Keratinocyte (primary cell): Measurements from ENCODE around the gene DNAJC22. TPM values are rescaled to one million over a fixed set of nuclear protein-coding genes. Genes with fewer than 3 reads are reported as not detected.

ENCODE experiments used
- DNase-seq: peaks from one replicate; pipeline ENCODE4 v3.0.0-alpha.2; 2011; ENCODE audit warnings: low read depth, missing footprints, low spot score
- FAIRE-seq: peaks from 2 replicates; lab custom pipeline; 2011; peaks lifted over from hg19 to GRCh38; lab: Jason Lieb, UNC
- H2AFZ ChIP-seq: 2 replicates; pipeline ENCODE4 v1.6.0; 2012; ENCODE audit warnings: low read length, control low read depth, inconsistent platforms; ENCODE audit not compliant: control insufficient read depth
- H3K27ac ChIP-seq: 2 replicates; pipeline ENCODE4 v1.5.1; 2011; ENCODE audit warnings: low read length; ENCODE audit not compliant: control insufficient read depth, insufficient read depth
- H3K27me3 ChIP-seq: 3 replicates; pipeline ENCODE4 v1.6.0; 2011; ENCODE audit warnings: low read length; ENCODE audit not compliant: control insufficient read depth, insufficient read depth; ENCODE audit errors: extremely low read depth
- H3K36me3 ChIP-seq, 2 experiments: 2 replicates in 1 of 2; 3 replicates in 1 of 2; pipeline ENCODE4 v1.5.1; 2011; ENCODE audit warnings: low read length in 2 of 2, mild to moderate bottlenecking in 1 of 2; ENCODE audit not compliant: control insufficient read depth in 2 of 2, insufficient read depth in 2 of 2; ENCODE audit errors: extremely low read depth in 1 of 2
- H3K4me1 ChIP-seq: 3 replicates; pipeline ENCODE4 v1.5.1; 2011; ENCODE audit warnings: low read length; ENCODE audit not compliant: control insufficient read depth, insufficient read depth; ENCODE audit errors: extremely low read depth
- H3K4me2 ChIP-seq: 3 replicates; pipeline ENCODE4 v1.6.0; 2011; ENCODE audit warnings: low read depth, low read length; ENCODE audit not compliant: control insufficient read depth, insufficient read depth; ENCODE audit errors: extremely low read depth
- H3K4me3 ChIP-seq, 3 experiments: fragments of 200-600 bp in 1 of 3; sonication (generic) in 1 of 3; 2 replicates in 2 of 3; 3 replicates in 1 of 3; pipeline ENCODE4 v1.5.1; 2011 to 2016; ENCODE audit warnings: low read length in 3 of 3, mild to moderate bottlenecking in 3 of 3, control low read depth in 2 of 3, inconsistent platforms in 1 of 3, low read depth in 1 of 3, mixed read lengths in 1 of 3, mixed run types in 1 of 3, moderate library complexity in 1 of 3; ENCODE audit not compliant: control insufficient read depth in 2 of 3, insufficient read depth in 2 of 3; ENCODE audit errors: extremely low read depth in 1 of 3
- H3K79me2 ChIP-seq: 2 replicates; pipeline ENCODE4 v1.6.0; 2012; ENCODE audit warnings: low read length; ENCODE audit not compliant: control insufficient read depth, insufficient read depth
- H3K9ac ChIP-seq: 3 replicates; pipeline ENCODE4 v1.6.0; 2011; ENCODE audit warnings: low read length; ENCODE audit not compliant: control insufficient read depth, insufficient read depth; ENCODE audit errors: extremely low read depth
- H3K9me1 ChIP-seq: 3 replicates; pipeline ENCODE4 v1.6.0; 2011; ENCODE audit warnings: low read length; ENCODE audit not compliant: control insufficient read depth, insufficient read depth; ENCODE audit errors: extremely low read depth
- H3K9me3 ChIP-seq: 2 replicates; pipeline ENCODE4 v1.5.1; 2012; ENCODE audit warnings: low read depth, low read length; ENCODE audit not compliant: control insufficient read depth
- H4K20me1 ChIP-seq: 3 replicates; pipeline ENCODE4 v1.6.0; 2011; ENCODE audit warnings: low read length; ENCODE audit not compliant: control insufficient read depth, insufficient read depth; ENCODE audit errors: extremely low read depth
- EZH2 ChIP-seq: IDR thresholded peaks from one replicate; pipeline ENCODE4 v1.6.1; 2012; ENCODE audit warnings: inconsistent platforms, mild to moderate bottlenecking, low read length, moderate library complexity
- dilution Hi-C: fragments of 300-500 bp; cut with MboI; formaldehyde crosslinking; loops from one replicate; pipeline ENCODE4 v1.7.0; 2020; ENCODE audit warnings: low sequenced_read_pairs; ENCODE audit not compliant: extremely low pct_ligation_motif_present
- polyA plus RNA-seq, 5 experiments: library from polyadenylated mRNA; depleted of rRNA in 3 of 5; stranded (reverse) in 3 of 5; stranded (forward) in 1 of 5; unstranded in 1 of 5; fragments of >200 nt; gene quantifications; 1 replicate in 1 of 5; 2 replicates in 3 of 5; 3 replicates in 1 of 5; pipeline versions ENCODE4 v1.2.1 to v1.2.3, GENCODE V29; 2011 to 2012; ENCODE audit warnings: missing spikeins in 2 of 5, low read depth in 1 of 5, low replicate concordance in 1 of 5
- TF ChIP-seq, protein P1 (sequence below), 3 experiments: IDR thresholded peaks in 1 of 3; conservative IDR thresholded peaks in 1 of 3; optimal IDR thresholded peaks in 1 of 3; 2 replicates in 2 of 3; 3 replicates in 1 of 3; pipeline versions ENCODE3 to v1.5.1; 2011; ENCODE audit warnings: low read length in 3 of 3, mild to moderate bottlenecking in 3 of 3, moderate library complexity in 2 of 3, control low read depth in 1 of 3, inconsistent platforms in 1 of 3; ENCODE audit not compliant: insufficient read depth in 2 of 3; ENCODE audit errors: extremely low read depth in 1 of 3

The DNAJC22 gene
- polyA plus RNA-seq, 1 donor (not counting 4 experiments of a cell fraction or from before 2014, with no cell fraction given): not detected

GRCh38 chr12:49400304-49400703, 53.6 kb downstream of the DNAJC22 start:
- Histone ChIP-seq H3K4me2 (no peak overlapping the region), H3K79me2 (peaks cover 58% of the 10 kb centered on the region), H3K27me3 (no peaks in the 10 kb centered on the region), H3K9me3 (no peaks in the 10 kb centered on the region), H3K4me1 (peaks cover 13% of the 10 kb centered on the region), H2AFZ (no peak overlapping the region), H3K4me3 (no peak overlapping the region), H3K36me3 (peaks cover 0 to 1% of the 10 kb centered on the region in 2 experiments), H3K27ac (no peak overlapping the region), H3K9me1 (no peaks in the 10 kb centered on the region), H4K20me1 (no peaks in the 10 kb centered on the region), H3K9ac (no peak overlapping the region)
- FAIRE-seq: no peak
- no peak for DNase-seq
- no peak for TF ChIP-seq EZH2
- TF ChIP-seq, protein P1, sequence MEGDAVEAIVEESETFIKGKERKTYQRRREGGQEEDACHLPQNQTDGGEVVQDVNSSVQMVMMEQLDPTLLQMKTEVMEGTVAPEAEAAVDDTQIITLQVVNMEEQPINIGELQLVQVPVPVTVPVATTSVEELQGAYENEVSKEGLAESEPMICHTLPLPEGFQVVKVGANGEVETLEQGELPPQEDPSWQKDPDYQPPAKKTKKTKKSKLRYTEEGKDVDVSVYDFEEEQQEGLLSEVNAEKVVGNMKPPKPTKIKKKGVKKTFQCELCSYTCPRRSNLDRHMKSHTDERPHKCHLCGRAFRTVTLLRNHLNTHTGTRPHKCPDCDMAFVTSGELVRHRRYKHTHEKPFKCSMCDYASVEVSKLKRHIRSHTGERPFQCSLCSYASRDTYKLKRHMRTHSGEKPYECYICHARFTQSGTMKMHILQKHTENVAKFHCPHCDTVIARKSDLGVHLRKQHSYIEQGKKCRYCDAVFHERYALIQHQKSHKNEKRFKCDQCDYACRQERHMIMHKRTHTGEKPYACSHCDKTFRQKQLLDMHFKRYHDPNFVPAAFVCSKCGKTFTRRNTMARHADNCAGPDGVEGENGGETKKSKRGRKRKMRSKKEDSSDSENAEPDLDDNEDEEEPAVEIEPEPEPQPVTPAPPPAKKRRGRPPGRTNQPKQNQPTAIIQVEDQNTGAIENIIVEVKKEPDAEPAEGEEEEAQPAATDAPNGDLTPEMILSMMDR (optimal IDR thresholded peaks at IDR 0.05 in 1 of 3, IDR thresholded peaks at IDR 0.05 in 1 of 3, conservative IDR thresholded peaks at IDR 0.05 in 1 of 3; ENCODE audit: extremely low read depth in 1 of 3, insufficient read depth in 2 of 3, low read length in 3 of 3): no peak
- dilution Hi-C loops: no loop called here

Other genes with a start within 250 kb of the DNAJC22 start
- 22.9 to 30.1 TPM (median 28.0 TPM) in 3 replicates for gene LMBR1L, start 236.0 kb upstream of the DNAJC22 start, polyA plus RNA-seq
- gene TUBA1B, start 215.5 kb upstream of the DNAJC22 start, polyA plus RNA-seq: 1,122 to 2,676 TPM (median 2,055 TPM) in 3 replicates
- gene TUBA1A, start 157.8 kb upstream of the DNAJC22 start, polyA plus RNA-seq: 288 to 427 TPM (median 375 TPM) in 3 replicates
- 1,709 to 2,744 TPM (median 1,922 TPM) in 3 replicates for gene TUBA1C, start 81.8 kb upstream of the DNAJC22 start, polyA plus RNA-seq
- 0.05 to 0.11 TPM (median 0.08 TPM) in 3 replicates for gene PRPH, start 51.7 kb upstream of the DNAJC22 start, polyA plus RNA-seq
- 1.7 to 14.1 TPM (median 12.7 TPM) in 3 replicates for gene TROAP, start 23.6 kb upstream of the DNAJC22 start, polyA plus RNA-seq
- gene C1QL4, start 9.7 kb upstream of the DNAJC22 start, polyA plus RNA-seq: 0.07 to 0.10 TPM (median 0.09 TPM) in 3 replicates
- 46.2 to 51.3 TPM (median 47.9 TPM) in 3 replicates for gene SPATS2, start 20.6 kb downstream of the DNAJC22 start, polyA plus RNA-seq
- gene KCNH3, start 192.1 kb downstream of the DNAJC22 start, polyA plus RNA-seq: 0.08 to 0.21 TPM (median 0.16 TPM) in 3 replicates
- 40.7 to 55.8 TPM (median 49.3 TPM) in 3 replicates for gene MCRS1, start 221.3 kb downstream of the DNAJC22 start, polyA plus RNA-seq